ENCODE data around the gene LBP.

GRCh38 chr20:38355161-38356012, 9.1 kb downstream of the LBP start:
- TF ChIP-seq CTCF (IDR thresholded peaks at IDR 0.05): no peak
- TF ChIP-seq EZH2 (IDR thresholded peaks at IDR 0.05; ENCODE audit: borderline replicate concordance, insufficient read depth, low read depth, low read length, poor library complexity, severe bottlenecking): no peak

Data from B cell (primary cell).